Activated CD8-positive, alpha-beta memory T cell treated with anti-CD3 and anti-CD28 coated beads for 1 hour (primary cell): ENCODE results near the gene OXA1L.
"Not testable (repeated sequence)": the region's sequence is repeated elsewhere in the genome, so short reads cannot be mapped to it uniquely, and the experiment has no call there.

Experiments used
- DNase-seq, 2 donors: peaks; one replicate each; pipeline ENCODE4 v3.0.0-alpha.2; 2020; ENCODE audit warnings: low read depth in 1 of 2; ENCODE audit errors: extremely low read depth in 1 of 2

The OXA1L gene

GRCh38 chr14:22797017-22797917, 30.8 kb downstream of the OXA1L start:
- no peak for DNase-seq

GRCh38 chr14:22798528-22798927, 32.0 kb downstream of the OXA1L start:
- DNase-seq: no peak

- no peak for DNase-seq
Observed at GRCh38 chr14:22800346-22800745, 33.9 kb downstream of the OXA1L start.

- DNase-seq: no peak
Observed at GRCh38 chr14:22801716-22802115, 35.2 kb downstream of the OXA1L start.

GRCh38 chr14:22802860-22803686, 36.6 kb downstream of the OXA1L start:
- no peak for DNase-seq

DNA sequence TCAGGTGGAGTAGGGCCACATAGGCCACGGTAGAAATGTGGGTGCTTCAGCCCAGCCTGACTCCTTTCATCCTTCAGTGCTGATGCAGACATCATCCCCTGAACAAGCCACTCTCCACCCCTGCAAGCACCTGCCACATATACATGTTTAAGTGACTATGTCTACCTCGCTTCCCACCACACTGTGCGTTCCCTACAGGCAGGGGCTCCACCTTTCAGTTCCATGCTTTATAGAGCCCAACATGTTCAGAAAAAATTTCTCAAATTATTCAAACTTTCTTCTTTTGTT, 37.1 kb downstream of the OXA1L start:
- DNase-seq: no peak

- not testable (repeated sequence) for DNase-seq
Observed at GRCh38 chr14:22805235-22805634, 38.7 kb downstream of the OXA1L start.

- DNase-seq: no peak
Observed at GRCh38 chr14:22807432-22808087, 41.1 kb downstream of the OXA1L start.

- DNase-seq: no peak
Observed at GRCh38 chr14:22808388-22809209, 42.1 kb downstream of the OXA1L start.

DNA sequence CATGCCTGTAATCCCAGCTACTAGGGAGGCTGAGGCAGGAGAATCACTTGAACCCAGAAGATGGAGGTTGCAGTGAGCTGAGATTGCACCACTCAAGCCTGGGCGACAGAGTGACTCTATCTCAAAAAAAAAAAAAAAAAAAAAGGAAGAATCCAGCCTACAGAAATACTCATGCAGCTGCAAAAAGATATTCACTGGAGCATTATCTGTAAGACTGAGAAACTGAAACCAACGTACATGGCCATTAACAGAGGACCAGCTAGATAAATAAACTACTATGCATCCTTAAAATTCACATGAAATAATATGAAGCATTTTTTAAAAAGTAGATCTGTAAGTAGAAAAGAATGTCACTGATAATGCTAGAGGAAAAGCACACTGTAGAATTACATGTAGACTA, 45.2 kb downstream of the OXA1L start:
- no peak for DNase-seq

DNA sequence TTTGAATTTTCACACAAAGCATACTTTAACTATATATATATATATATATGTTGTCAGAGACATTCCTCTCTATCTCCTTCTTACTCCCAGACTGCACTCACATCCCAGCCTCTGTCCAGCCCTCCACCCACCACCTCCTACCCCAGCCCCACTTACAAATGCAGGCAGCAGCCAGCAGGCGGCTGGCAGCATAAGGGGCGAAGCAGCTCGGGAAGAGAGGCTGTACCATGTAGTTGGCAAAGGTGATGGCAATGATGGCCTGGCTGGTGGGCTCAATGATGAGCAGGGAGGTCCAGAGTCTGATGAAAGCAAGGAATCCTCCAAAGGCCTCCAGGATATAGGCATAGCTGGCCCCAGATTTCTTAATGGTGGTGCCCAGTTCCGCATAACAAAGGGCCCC, 46.3 kb downstream of the OXA1L start:
- DNase-seq: no peak

DNA sequence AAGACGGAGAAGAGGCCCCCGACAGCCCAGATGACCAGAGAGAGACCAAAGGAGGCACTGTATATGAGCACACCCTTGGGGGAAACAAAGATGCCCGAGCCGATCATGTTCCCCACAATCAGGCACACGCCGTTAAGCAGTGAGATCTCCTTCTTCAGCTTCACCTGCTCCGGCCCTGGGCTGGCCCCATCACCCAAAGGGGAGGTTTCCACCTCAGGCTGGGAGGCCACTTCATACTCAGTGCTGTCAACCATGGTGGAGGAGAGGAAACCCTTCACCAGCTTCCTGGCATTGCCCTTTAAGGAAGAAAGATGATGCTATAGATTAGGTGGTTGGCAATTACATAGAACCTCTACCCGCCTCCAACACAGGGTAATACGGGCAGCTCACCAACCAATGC, 46.7 kb downstream of the OXA1L start:
- DNase-seq: no peak

- DNase-seq: no peak
Observed at GRCh38 chr14:22814373-22814772, 47.9 kb downstream of the OXA1L start.

DNA sequence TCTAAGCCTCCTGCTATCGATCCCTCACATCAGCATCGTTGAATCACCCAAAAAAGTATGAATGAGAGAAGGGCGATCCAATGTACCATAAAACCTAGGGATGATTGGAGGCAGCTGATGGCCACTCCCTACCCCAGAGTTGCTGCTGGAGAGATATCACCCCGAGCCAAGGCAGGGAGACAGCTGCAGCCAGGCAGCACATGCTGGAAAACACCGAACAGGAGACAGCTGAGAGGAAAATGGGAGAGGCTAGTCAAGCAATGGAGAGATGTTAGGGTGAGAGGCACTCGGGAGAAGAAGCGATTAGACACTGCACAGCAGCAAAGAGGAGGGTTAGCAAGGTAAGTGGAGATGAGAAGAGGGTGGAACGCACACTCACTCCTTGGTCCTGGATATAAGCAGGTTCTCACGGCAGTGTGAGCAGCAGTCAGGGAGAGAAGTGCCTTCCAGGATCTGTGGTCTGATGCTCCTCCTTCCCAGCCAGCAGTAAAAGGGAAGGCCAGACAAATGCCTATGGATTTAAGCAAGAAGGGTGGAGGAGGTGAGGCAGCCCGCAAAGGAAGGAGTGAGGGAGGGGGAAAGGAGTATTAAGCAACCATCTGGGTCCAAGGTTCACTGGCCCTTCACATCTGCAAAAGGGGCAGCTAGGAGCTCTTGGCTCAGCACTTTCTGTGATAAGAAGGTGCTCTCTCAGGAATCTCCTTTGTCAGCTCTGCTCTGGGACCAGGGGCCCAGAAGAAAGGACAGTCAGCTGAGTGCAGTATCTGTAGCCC, 48.6 kb downstream of the OXA1L start, which contains the start of gene SLC7A7:
TSS of gene SLC7A7 (minus strand) at position 495 of the 773 bp plus-strand sequence. CDS start 2,037 bp downstream, outside the sequence.
- no peak for DNase-seq

GRCh38 chr14:22819151-22819988, 52.9 kb downstream of the OXA1L start:
- DNase-seq: no peak

DNA sequence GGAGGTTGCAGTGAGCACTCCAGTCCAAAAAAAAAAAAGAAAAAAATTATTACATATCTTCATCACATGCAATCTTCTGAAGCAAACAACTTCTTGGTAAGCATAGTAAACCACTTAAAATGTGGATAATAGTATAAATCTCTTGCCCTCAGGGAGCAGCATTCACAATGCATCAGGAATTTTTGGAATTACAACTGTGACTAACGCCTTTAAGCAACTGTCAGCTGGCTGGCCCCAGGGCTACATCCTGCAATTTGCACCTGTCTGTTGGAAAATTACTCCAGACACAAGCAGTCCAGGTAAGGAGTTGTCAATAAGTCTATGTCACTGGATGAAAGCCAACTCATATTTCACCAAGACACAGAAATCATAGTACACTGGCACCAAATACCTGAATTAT, 54.2 kb downstream of the OXA1L start:
- no peak for DNase-seq

DNA sequence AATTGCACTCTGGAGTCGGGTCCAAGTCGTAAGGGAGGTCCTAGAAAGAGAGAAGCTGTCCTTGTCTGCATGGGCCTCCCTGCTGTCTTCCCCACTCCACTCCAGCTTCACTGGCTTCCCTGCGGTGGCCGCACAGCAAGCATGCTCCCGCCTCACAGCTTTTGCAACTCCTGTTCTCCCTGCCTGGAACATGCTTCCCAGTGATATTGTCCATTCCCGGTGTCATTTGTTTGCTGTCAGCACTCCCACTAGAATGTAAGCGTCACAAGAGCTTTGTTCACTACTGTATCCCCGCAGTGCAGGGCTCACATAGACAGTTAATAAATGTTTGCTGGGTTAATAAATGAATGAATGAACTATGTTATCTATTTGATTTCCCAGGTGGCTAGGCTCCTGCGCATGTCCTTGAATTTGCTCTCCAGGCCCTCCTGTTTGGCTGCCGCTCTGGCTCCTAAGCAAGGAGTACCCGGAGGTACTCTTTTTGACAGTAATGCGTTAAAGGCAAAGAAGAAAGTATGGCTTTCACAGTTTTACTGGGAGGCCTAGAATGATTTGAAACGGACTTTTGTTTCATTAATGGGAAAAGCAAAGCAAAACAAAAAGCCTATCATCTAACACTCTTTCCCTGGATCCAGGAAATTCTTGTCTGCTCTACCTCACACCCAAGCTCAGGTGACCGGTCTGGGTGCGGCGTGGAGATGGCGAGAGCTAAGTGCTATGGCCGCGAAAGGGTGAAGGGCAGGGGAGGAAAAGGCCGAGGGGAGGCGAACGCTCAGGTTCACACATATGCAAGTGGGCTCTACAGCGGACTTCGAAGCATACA, 54.9 kb downstream of the OXA1L start:
- DNase-seq: no peak

DNA sequence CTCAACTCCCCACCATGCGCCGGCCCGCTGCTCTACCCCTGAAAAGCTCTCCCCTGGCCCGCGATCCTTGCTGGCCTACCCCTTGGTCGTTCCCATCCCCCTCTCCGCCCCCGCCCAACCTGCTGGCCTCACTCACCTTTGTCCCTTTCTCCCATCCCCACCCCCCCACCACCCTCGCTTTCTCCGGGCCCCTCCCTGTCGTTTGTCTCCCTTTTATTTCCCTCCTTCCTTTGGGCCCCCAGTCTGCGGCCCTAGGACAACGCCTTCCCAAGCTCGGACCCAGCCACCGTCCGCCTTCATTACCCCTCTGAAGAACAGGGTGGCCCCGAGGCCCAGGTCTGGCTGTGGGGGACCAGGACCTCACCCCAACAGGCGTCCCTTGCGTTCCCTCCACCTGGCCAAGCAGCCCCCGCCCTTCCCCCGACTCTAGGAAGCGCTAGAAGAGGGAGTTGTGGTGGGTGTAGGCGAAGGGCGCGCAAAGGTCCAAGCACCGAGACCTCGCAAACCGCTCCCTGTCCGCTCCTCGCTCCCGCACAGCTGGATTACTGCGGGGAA, 55.6 kb downstream of the OXA1L start:
- DNase-seq: no peak
